Nephron (organoid): ENCODE results near the gene RBP3.

Experiments used
- H3K27ac Mint-ChIP-seq, 3 experiments: 2 replicates each; pipeline ENCODE4 v1.8.0; 2020; ENCODE audit warnings: mixed read lengths in 3 of 3, mild to moderate bottlenecking in 2 of 3, moderate library complexity in 1 of 3
- H3K27me3 Mint-ChIP-seq: 2 replicates; pipeline ENCODE4 v1.8.0; 2021; ENCODE audit warnings: low read depth, mild to moderate bottlenecking, moderate library complexity, mixed read lengths
- H3K36me3 Mint-ChIP-seq: 2 replicates; pipeline ENCODE4 v1.8.0; 2020; ENCODE audit warnings: low read depth, mixed read lengths
- H3K4me1 Mint-ChIP-seq: 2 replicates; pipeline ENCODE4 v1.8.0; 2020; ENCODE audit warnings: mixed read lengths
- H3K4me3 Mint-ChIP-seq, 3 experiments: 2 replicates each; pipeline ENCODE4 v1.8.0; 2020; ENCODE audit warnings: mild to moderate bottlenecking in 3 of 3, mixed read lengths in 3 of 3, moderate library complexity in 2 of 3
- H3K9me3 Mint-ChIP-seq: 2 replicates; pipeline ENCODE4 v1.8.0; 2020; ENCODE audit warnings: mixed read lengths
- CTCF ChIP-seq, 3 experiments: fragments of 200-600 bp; sonication (generic); IDR thresholded peaks; one replicate each; pipeline ENCODE4 v1.5.0; 2021; ENCODE audit warnings: antibody characterized with exemption in 3 of 3; ENCODE audit not compliant: unreplicated experiment in 3 of 3

Gene RBP3

GRCh38 chr10:47309408-47310089, 38.6 kb upstream of the RBP3 start:
- H3K36me3 Mint-ChIP-seq = no peaks in the 10 kb centered on the region
- H3K27me3 Mint-ChIP-seq = peaks cover 58% of the 10 kb centered on the region
- peak; percentile 7 to 20 (median 15) for TF ChIP-seq CTCF (IDR thresholded peaks at IDR 0.05; ENCODE audit: unreplicated experiment in 3 of 3)
- no peak overlapping the region for H3K4me3 Mint-ChIP-seq
- H3K9me3 Mint-ChIP-seq = no peaks in the 10 kb centered on the region
- no peak overlapping the region for H3K27ac Mint-ChIP-seq
- H3K4me1 Mint-ChIP-seq = peaks cover 19% of the 10 kb centered on the region

- Mint-ChIP-seq H3K27me3 (peaks cover 56% of the 10 kb centered on the region), H3K4me1 (peaks cover 19% of the 10 kb centered on the region), H3K4me3 (no peak overlapping the region), H3K36me3 (no peaks in the 10 kb centered on the region), H3K27ac (no peak overlapping the region), H3K9me3 (no peaks in the 10 kb centered on the region)
- no peak for TF ChIP-seq CTCF (IDR thresholded peaks at IDR 0.05; ENCODE audit: unreplicated experiment in 3 of 3)
These were observed 38.1 kb upstream of the RBP3 start for GRCh38 chr10:47310090-47310505.

GRCh38 chr10:47311193-47311931, 36.8 kb upstream of the RBP3 start:
- Mint-ChIP-seq H3K4me1 (peaks cover 19% of the 10 kb centered on the region), H3K36me3 (no peaks in the 10 kb centered on the region), H3K4me3 (no peak overlapping the region), H3K27me3 (peaks cover 47% of the 10 kb centered on the region), H3K27ac (peak overlapping the region in 1 of 3 experiments; percentile 31), H3K9me3 (no peaks in the 10 kb centered on the region)
- no peak for TF ChIP-seq CTCF (IDR thresholded peaks at IDR 0.05; ENCODE audit: unreplicated experiment in 3 of 3)

- H3K27me3 Mint-ChIP-seq = peaks cover 40% of the 10 kb centered on the region
- no peaks in the 10 kb centered on the region for H3K36me3 Mint-ChIP-seq
- no peaks in the 10 kb centered on the region for H3K9me3 Mint-ChIP-seq
- peaks cover 19% of the 10 kb centered on the region for H3K4me1 Mint-ChIP-seq
- H3K4me3 Mint-ChIP-seq = no peak overlapping the region
- H3K27ac Mint-ChIP-seq = no peak overlapping the region
- peak; percentile 86 to 91 (median 88) for TF ChIP-seq CTCF (IDR thresholded peaks at IDR 0.05; ENCODE audit: unreplicated experiment in 3 of 3)
These were observed 36.1 kb upstream of the RBP3 start for GRCh38 chr10:47311932-47312662.

- Mint-ChIP-seq H3K4me1 (peaks cover 19% of the 10 kb centered on the region), H3K9me3 (no peaks in the 10 kb centered on the region), H3K27me3 (peaks cover 35% of the 10 kb centered on the region), H3K4me3 (no peak overlapping the region), H3K36me3 (no peaks in the 10 kb centered on the region), H3K27ac (no peak overlapping the region)
- TF ChIP-seq CTCF (IDR thresholded peaks at IDR 0.05; ENCODE audit: unreplicated experiment in 3 of 3) = no peak
These were observed 35.5 kb upstream of the RBP3 start for GRCh38 chr10:47312663-47312995.
